Neural crest cell (in vitro differentiated cells): ENCODE results near the gene EIF1AX. TPM values are rescaled to one million over a fixed set of nuclear protein-coding genes. Genes with fewer than 3 reads are reported as not detected.
"Not testable (repeated sequence)": the region's sequence is repeated elsewhere in the genome, so short reads cannot be mapped to it uniquely, and the experiment has no call there.

Experiments
- DNase-seq: peaks from one replicate; pipeline ENCODE4 v3.0.0; 2021; ENCODE audit warnings: low read depth, mixed read lengths, low spot score
- H3K27ac Mint-ChIP-seq: one replicate; pipeline ENCODE4 v1.8.0; 2021; ENCODE audit warnings: mild to moderate bottlenecking, mixed read lengths; ENCODE audit not compliant: unreplicated experiment
- H3K27me3 Mint-ChIP-seq: 2 replicates; pipeline ENCODE4 v1.8.0; 2021; ENCODE audit warnings: low read depth, mild to moderate bottlenecking, mixed read lengths
- H3K36me3 Mint-ChIP-seq: 2 replicates; pipeline ENCODE4 v1.8.0; 2021; ENCODE audit warnings: low read depth, mild to moderate bottlenecking, mixed read lengths
- H3K4me1 Mint-ChIP-seq: 2 replicates; pipeline ENCODE4 v1.8.0; 2021; ENCODE audit warnings: mixed read lengths
- H3K4me3 Mint-ChIP-seq: one replicate; pipeline ENCODE4 v1.8.0; 2021; ENCODE audit warnings: mild to moderate bottlenecking, mixed read lengths
- H3K9me3 Mint-ChIP-seq: 2 replicates; pipeline ENCODE4 v1.8.0; 2021; ENCODE audit warnings: mixed read lengths
- total RNA-seq: library from RNA; stranded (reverse); gene quantifications from 2 replicates; pipeline ENCODE4 v1.2.1, GENCODE V29; 2021
- TF ChIP-seq, protein P1 (sequence below): fragments of 200-600 bp; sonication (generic); conservative IDR thresholded peaks from 2 replicates; pipeline ENCODE4 v1.5.0; 2021; ENCODE audit warnings: antibody characterized with exemption, mild to moderate bottlenecking

Gene EIF1AX
- total RNA-seq, 1 donor from 2014 or later = 109 TPM

DNA sequence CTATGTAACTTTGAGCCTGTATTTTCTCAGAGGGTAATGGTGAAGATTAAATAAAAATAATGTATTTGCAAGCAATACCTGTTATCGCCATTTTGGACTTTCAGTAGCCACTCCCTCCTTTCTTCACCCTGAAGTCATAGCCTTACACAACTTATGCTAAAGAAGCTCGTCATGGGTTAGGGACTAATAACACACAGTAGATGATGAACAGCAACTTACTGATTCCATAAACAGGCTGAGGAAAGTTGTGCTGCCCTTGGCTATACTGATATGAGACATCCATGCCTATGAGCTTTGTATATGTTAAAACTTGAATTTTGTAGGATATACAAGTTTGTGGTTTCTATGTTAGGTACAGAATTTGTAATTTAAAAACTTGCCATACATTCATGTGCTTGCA lies 31.7 kb upstream of the EIF1AX start:
- H3K4me3 Mint-ChIP-seq = no peak overlapping the region
- TF ChIP-seq, protein P1, sequence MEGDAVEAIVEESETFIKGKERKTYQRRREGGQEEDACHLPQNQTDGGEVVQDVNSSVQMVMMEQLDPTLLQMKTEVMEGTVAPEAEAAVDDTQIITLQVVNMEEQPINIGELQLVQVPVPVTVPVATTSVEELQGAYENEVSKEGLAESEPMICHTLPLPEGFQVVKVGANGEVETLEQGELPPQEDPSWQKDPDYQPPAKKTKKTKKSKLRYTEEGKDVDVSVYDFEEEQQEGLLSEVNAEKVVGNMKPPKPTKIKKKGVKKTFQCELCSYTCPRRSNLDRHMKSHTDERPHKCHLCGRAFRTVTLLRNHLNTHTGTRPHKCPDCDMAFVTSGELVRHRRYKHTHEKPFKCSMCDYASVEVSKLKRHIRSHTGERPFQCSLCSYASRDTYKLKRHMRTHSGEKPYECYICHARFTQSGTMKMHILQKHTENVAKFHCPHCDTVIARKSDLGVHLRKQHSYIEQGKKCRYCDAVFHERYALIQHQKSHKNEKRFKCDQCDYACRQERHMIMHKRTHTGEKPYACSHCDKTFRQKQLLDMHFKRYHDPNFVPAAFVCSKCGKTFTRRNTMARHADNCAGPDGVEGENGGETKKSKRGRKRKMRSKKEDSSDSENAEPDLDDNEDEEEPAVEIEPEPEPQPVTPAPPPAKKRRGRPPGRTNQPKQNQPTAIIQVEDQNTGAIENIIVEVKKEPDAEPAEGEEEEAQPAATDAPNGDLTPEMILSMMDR = no peak
- H3K36me3 Mint-ChIP-seq = no peaks in the 10 kb centered on the region
- no peaks in the 10 kb centered on the region for H3K4me1 Mint-ChIP-seq
- no peak for DNase-seq
- H3K9me3 Mint-ChIP-seq = no peaks in the 10 kb centered on the region
- no peak overlapping the region for H3K27ac Mint-ChIP-seq
- H3K27me3 Mint-ChIP-seq = no peaks in the 10 kb centered on the region

DNA sequence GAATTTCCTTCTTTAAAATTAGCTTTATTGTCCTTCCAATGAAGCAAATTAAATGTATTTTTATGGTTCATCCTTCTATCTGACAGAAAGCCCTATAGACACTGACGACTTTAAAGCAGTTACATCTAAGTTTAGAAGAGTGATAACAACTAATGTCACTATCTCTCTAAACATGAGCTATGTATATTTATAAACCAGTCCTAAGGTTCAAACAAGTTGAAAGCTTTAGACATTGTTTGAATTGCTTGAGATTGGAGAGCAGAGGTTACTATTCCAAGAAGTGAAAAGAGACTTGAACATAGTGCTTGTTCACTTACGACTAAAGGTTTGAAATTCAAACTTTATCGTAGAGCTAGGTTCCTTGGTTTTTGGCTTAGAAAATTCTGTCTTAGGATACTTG lies 30.2 kb upstream of the EIF1AX start:
- Mint-ChIP-seq H3K27ac (no peak overlapping the region), H3K36me3 (peaks cover 3% of the 10 kb centered on the region), H3K27me3 (no peaks in the 10 kb centered on the region), H3K4me3 (no peak overlapping the region), H3K9me3 (no peaks in the 10 kb centered on the region), H3K4me1 (no peaks in the 10 kb centered on the region)
- no peak for DNase-seq
- TF ChIP-seq, protein P1 = no peak

DNA sequence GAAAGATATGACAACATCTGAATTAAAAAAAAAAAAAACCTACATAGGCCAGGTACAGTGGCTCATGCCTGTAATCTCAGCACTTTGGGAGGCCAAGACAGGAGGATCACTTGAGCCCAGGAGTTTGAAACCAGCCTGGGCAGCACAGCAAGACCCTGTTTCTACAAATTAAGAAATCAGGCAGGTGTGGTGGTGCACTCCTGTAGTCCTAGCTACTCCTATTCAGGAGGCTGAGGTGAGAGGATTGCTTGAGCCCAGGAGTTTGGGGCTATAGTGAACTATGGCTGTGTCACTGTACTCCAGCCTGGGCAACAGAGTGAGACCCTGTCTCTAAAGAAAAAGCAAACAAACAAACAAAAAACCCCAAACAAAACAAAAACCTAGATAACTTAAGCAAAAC lies 20.9 kb upstream of the EIF1AX start:
- not testable (repeated sequence) for H3K27me3 Mint-ChIP-seq, H3K27ac Mint-ChIP-seq, H3K9me3 Mint-ChIP-seq, H3K4me1 Mint-ChIP-seq, DNase-seq, H3K4me3 Mint-ChIP-seq
- H3K36me3 Mint-ChIP-seq = peaks cover 18% of the 10 kb centered on the region

DNA sequence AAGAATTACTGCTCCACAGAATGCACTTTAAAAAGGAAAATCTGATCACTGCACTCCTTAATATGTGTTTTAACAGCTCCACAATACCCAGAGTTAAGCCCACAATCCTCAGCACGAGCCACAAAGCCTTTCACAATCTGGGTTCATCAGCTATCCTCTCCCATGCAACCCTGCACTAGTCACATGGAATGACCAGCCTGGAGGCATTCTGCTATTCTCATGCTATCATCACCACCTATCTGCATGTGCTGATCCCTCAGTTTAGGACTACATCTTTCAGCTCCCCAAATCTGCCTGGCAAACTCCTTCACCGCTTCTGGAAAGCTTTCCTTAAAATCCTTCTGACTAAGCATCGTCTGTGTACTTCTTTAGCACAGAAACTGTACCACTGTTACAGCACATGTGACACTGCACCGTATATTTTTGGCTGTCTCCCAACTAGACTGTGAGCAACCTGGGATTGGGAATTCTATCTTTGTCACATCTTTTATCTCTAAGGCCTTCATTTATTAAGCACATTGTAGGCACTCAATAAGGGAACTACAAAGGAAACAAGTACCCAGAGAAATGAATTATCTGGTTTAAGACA lies 18.3 kb upstream of the EIF1AX start:
- H3K4me3 Mint-ChIP-seq = no peak overlapping the region
- peaks cover 19% of the 10 kb centered on the region for H3K36me3 Mint-ChIP-seq
- H3K27ac Mint-ChIP-seq = no peak overlapping the region
- no peaks in the 10 kb centered on the region for H3K27me3 Mint-ChIP-seq
- DNase-seq = no peak
- H3K9me3 Mint-ChIP-seq = no peaks in the 10 kb centered on the region
- H3K4me1 Mint-ChIP-seq = no peaks in the 10 kb centered on the region
- TF ChIP-seq, protein P1 = no peak

DNA sequence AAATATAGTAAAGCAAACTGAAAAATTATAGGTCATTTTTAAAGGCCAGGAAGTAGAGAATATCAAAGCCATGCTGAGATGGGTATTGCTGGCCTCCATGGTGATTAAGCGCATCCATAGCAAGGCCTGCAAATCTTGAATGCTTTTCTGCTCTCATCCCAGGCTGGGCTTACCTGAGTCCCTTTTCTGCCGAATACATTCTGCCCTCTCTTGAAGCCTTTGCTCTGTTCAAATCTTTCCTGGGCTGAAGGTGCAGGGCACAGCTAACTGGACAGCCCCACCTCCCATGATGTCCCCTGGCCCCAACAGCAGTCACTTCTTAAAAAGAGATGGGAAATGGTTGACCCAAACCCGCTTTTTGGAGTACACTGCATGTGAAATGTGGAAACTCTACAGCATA lies 10.1 kb upstream of the EIF1AX start:
- H3K4me1 Mint-ChIP-seq = no peaks in the 10 kb centered on the region
- H3K27me3 Mint-ChIP-seq = no peaks in the 10 kb centered on the region
- H3K9me3 Mint-ChIP-seq = peaks cover 2% of the 10 kb centered on the region
- no peak overlapping the region for H3K4me3 Mint-ChIP-seq
- peaks cover 17% of the 10 kb centered on the region for H3K36me3 Mint-ChIP-seq
- TF ChIP-seq, protein P1 = no peak
- H3K27ac Mint-ChIP-seq = no peak overlapping the region
- no peak for DNase-seq

DNA sequence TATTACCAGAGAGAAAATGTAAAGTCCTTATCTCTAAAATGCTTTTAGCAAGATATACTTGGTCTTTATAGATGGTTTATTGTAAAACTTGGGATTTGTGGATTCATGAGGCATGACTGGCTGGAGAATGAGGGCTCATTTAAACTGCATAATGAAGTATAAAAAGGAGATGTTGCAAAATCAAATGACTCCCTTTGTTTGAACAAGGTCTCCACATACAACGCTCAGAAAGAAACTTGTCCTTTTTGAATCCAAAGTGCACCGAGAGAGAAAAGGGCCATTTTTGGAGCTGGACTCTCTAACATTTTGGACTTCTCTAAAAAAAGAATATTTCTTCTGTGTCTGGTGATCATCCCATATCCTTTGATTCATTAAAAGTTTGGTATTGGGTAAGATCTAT lies 7.7 kb upstream of the EIF1AX start:
- Mint-ChIP-seq H3K27me3 (no peaks in the 10 kb centered on the region), H3K27ac (no peak overlapping the region), H3K4me1 (no peaks in the 10 kb centered on the region), H3K9me3 (peaks cover 5% of the 10 kb centered on the region), H3K36me3 (peaks cover 11% of the 10 kb centered on the region), H3K4me3 (no peak overlapping the region)
- DNase-seq = no peak
- TF ChIP-seq, protein P1 = no peak
